ENCODE results near the gene ISOC2. TPM values are rescaled to one million over a fixed set of nuclear protein-coding genes. Genes with fewer than 3 reads are reported as not detected.

Gene ISOC2
- total and polyA plus RNA-seq, 9 of the 15 experiments (the other 6 are each of a cell fraction or from before 2014, with no cell fraction given), result 1.2 to 229 (median 58.3) TPM

DNA sequence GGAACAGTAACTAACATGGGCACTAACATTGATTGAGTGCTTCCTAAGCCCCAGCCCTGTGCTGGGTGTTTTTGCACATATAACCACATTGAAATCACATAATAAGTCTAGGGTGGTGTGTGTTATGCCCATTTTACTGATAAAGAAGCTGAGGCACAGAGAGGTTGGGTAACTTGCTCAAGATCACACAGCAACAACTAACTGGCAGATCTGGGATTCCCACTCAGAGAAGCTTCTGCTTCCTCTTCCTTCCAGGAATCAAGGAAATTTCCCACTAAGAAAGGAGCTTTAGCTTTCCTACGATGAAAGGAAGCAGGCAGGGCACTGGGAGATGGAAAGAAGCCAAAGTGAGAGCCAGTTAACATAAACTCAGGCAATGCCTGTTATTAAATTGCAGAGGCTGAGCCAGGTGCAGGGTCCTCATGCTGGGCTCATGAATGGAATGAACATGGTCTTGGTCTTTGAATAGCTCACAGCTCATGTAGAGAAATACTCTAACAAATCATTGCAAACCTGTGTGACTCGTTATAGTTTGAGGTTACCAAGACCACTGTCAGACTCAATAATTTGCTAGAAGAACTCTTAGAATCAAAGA lies 36.9 kb upstream of the ISOC2 start (continued):
- TF ChIP-seq SMARCA5 (IDR thresholded peaks at IDR 0.05) (peak; percentile 63; the same call in 1 of the 2 replicates), ZNF77 (CRISPR knock-in tag; IDR thresholded peaks at IDR 0.05) (no peak), POU5F1 (IDR thresholded peaks at IDR 0.05; ENCODE audit: borderline replicate concordance, low read depth, low read length, partially characterized antibody) (no peak), MIER1 (IDR thresholded peaks at IDR 0.05; ENCODE audit: low read depth) (no peak), MXI1 (IDR thresholded peaks at IDR 0.05; ENCODE audit: low read depth, low read length) (no peak), ZNF143 (CRISPR knock-in tag; IDR thresholded peaks at IDR 0.05) (no peak), HDAC6 (IDR thresholded peaks at IDR 0.05; ENCODE audit: low read depth, low read length) (no peak), ZNF217 (CRISPR knock-in tag; IDR thresholded peaks at IDR 0.05) (no peak), SMAD1 (IDR thresholded peaks at IDR 0.05; ENCODE audit: low read depth, low read length, partially characterized antibody) (no peak), SMAD4 (CRISPR knock-in tag; conservative IDR thresholded peaks at IDR 0.05) (no peak), POLR2G (IDR thresholded peaks at IDR 0.05; ENCODE audit: low read depth, low read length) (no peak), ZFX (CRISPR knock-in tag; IDR thresholded peaks at IDR 0.05) (no peak), ZFP36 (IDR thresholded peaks at IDR 0.05; ENCODE audit: low read depth, low read length, partially characterized antibody) (peak; percentile 90)
- TF ChIP-seq, protein P1, sequence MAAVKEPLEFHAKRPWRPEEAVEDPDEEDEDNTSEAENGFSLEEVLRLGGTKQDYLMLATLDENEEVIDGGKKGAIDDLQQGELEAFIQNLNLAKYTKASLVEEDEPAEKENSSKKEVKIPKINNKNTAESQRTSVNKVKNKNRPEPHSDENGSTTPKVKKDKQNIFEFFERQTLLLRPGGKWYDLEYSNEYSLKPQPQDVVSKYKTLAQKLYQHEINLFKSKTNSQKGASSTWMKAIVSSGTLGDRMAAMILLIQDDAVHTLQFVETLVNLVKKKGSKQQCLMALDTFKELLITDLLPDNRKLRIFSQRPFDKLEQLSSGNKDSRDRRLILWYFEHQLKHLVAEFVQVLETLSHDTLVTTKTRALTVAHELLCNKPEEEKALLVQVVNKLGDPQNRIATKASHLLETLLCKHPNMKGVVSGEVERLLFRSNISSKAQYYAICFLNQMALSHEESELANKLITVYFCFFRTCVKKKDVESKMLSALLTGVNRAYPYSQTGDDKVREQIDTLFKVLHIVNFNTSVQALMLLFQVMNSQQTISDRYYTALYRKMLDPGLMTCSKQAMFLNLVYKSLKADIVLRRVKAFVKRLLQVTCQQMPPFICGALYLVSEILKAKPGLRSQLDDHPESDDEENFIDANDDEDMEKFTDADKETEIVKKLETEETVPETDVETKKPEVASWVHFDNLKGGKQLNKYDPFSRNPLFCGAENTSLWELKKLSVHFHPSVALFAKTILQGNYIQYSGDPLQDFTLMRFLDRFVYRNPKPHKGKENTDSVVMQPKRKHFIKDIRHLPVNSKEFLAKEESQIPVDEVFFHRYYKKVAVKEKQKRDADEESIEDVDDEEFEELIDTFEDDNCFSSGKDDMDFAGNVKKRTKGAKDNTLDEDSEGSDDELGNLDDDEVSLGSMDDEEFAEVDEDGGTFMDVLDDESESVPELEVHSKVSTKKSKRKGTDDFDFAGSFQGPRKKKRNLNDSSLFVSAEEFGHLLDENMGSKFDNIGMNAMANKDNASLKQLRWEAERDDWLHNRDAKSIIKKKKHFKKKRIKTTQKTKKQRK (IDR thresholded peaks at IDR 0.05; ENCODE audit: borderline replicate concordance, low read depth, low read length), result no peak
